Stomach (tissue), 9 donors: ENCODE data around the gene ATXN2. TPM values are rescaled to one million over a fixed set of nuclear protein-coding genes. Genes with fewer than 3 reads are reported as not detected.

Source experiments
- DNase-seq, 2 donors: peaks; one replicate each; pipeline versions ENCODE4 v3.0.0 to v3.0.0-alpha.2; 2013 to 2019
- H3K27ac ChIP-seq, 5 donors: fragments of 200-600 bp in 4 of 5; sonication (generic) in 4 of 5; one replicate each; pipeline ENCODE4 v1.5.1; 2013 to 2019; ENCODE audit warnings: mild to moderate bottlenecking in 1 of 5, moderate library complexity in 1 of 5
- H3K27me3 ChIP-seq, 3 donors: fragments of 200-600 bp; sonication (generic); one replicate each; pipeline ENCODE4 v1.5.1; 2017 to 2019; ENCODE audit warnings: mixed run types in 1 of 3
- H3K36me3 ChIP-seq, 4 donors: fragments of 200-600 bp; sonication (generic); 1 replicate in 3 of 4; 2 replicates in 1 of 4; pipeline ENCODE4 v1.5.1; 2016 to 2019
- H3K4me1 ChIP-seq, 4 donors: fragments of 200-600 bp; sonication (generic); one replicate each; pipeline ENCODE4 v1.5.1; 2016 to 2019
- H3K4me3 ChIP-seq, 4 donors: fragments of 200-600 bp; sonication (generic) in 3 of 4; one replicate each; pipeline ENCODE4 v1.5.1; 2016 to 2019; ENCODE audit warnings: mild to moderate bottlenecking in 1 of 4
- H3K9me3 ChIP-seq, 4 donors: fragments of 200-600 bp; sonication (generic); one replicate each; pipeline ENCODE4 v1.5.1; 2016 to 2019
- EP300 ChIP-seq: sonication (generic); formaldehyde crosslinking; IDR thresholded peaks from one replicate; pipeline ENCODE4 v1.6.1; 2017; ENCODE audit warnings: antibody characterized with exemption
- POLR2A ChIP-seq, 4 donors: fragments of 450-650 bp; IDR thresholded peaks; one replicate each; pipeline ENCODE4 v1.6.1; 2016; ENCODE audit warnings: antibody characterized with exemption in 4 of 4, control low read depth in 2 of 4, mild to moderate bottlenecking in 1 of 4, moderate library complexity in 1 of 4
- POLR2AphosphoS5 ChIP-seq, 3 donors: sonication (generic); formaldehyde crosslinking; IDR thresholded peaks; one replicate each; pipeline ENCODE4 v1.6.1; 2016; ENCODE audit warnings: antibody characterized with exemption in 3 of 3
- WGBS, 5 donors: extraction: QIAGEN DNeasy Blood & Tissue Kit in 3 of 5; methylation state at CpG; one replicate each; pipeline versions ENCODE4 v1.1.5 to v1.1.7; 2013 to 2018; 5-methylcytosine and 5-hydroxymethylcytosine counted together
- intact Hi-C: fragments of 100-400 bp; cut with DNase I; formaldehyde crosslinking; loops from one replicate; pipeline ENCODE4 v1.15.1; 2023; ENCODE audit warnings: low total_unique reads
- polyA plus RNA-seq, 3 donors: library from polyadenylated mRNA; stranded (reverse); fragments of 200-250 nt; gene quantifications; one replicate each; pipeline ENCODE4 v1.2.3, GENCODE V29; 2013
- total RNA-seq, 5 donors: library from RNA; depleted of rRNA; stranded (reverse); fragments of >200 nt; gene quantifications; one replicate each; pipeline versions ENCODE4 v1.1.0 to v1.2.3, GENCODE V29; 2014 to 2016
- TF ChIP-seq, protein P1 (sequence below), 7 experiments: fragments of 450-650 bp in 4 of 7; fragments of 200-600 bp in 3 of 7; sonication (generic) in 3 of 7; IDR thresholded peaks; one replicate each; pipeline ENCODE4 v1.5.1; 2016 to 2019; ENCODE audit warnings: antibody characterized with exemption in 7 of 7, control low read depth in 2 of 7, mild to moderate bottlenecking in 1 of 7
- donor health status: healthy with polysubstance abuse.
- donor health status: Bipolar disorder and iron deficiency.
- donor health status: healthy.

ATXN2 gene
- total and polyA plus RNA-seq, 8 donors, result 11.1 to 131 (median 61.2) TPM

DNA sequence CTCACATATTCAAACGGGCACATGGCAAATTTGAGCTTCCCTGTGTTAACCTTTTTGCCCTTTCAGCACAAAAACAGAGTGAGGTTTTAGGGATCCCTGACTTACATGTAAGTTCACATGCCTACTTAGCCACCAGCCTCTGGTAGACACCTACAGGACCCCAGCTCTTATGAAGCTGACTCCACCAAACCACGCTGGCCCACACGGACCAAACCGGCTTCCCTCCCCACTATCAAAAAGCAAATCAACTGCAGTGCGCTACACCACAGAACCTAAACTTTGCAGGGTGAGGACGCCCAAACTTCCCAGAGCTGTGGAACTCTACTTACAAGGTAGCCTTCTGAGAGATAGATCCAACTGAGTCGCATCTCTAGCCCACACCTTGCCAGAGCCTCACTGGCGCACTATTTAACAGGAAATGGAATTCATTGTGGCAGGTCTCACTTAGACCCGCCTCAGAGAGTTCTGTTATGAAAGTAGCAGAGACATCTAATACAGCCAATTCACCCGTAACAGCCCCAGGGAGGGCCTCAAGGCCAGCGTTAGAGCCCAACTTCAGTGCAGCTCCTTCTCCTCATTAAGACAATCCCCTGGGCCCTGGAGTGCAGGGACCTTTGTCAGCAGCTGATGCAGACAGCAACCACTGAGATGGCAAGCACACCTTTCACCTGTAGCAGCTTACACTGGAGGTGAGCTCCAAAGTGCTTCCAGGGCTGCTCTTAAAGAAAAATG lies 144.2 kb downstream of the ATXN2 start:
- TF ChIP-seq EP300 (no peak), POLR2AphosphoS5 (IDR thresholded peaks at IDR 0.05) (no peak), POLR2A (IDR thresholded peaks at IDR 0.05) (no peak)
- TF ChIP-seq, protein P1, sequence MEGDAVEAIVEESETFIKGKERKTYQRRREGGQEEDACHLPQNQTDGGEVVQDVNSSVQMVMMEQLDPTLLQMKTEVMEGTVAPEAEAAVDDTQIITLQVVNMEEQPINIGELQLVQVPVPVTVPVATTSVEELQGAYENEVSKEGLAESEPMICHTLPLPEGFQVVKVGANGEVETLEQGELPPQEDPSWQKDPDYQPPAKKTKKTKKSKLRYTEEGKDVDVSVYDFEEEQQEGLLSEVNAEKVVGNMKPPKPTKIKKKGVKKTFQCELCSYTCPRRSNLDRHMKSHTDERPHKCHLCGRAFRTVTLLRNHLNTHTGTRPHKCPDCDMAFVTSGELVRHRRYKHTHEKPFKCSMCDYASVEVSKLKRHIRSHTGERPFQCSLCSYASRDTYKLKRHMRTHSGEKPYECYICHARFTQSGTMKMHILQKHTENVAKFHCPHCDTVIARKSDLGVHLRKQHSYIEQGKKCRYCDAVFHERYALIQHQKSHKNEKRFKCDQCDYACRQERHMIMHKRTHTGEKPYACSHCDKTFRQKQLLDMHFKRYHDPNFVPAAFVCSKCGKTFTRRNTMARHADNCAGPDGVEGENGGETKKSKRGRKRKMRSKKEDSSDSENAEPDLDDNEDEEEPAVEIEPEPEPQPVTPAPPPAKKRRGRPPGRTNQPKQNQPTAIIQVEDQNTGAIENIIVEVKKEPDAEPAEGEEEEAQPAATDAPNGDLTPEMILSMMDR (IDR thresholded peaks at IDR 0.05), result no peak
- no peak overlapping the region for H3K27ac ChIP-seq
- intact Hi-C loops, result no loop called here
- DNase-seq, result no peak
- H3K36me3 ChIP-seq, result peaks cover 64 to 98% (median 93%) of the 10 kb centered on the region in 4 donors
- H3K4me3 ChIP-seq, result no peak overlapping the region
- 81 to 85% (median 83%) methylated on average over 11 of the region's 11 CpGs for WGBS, 5 donors
- no peaks in the 10 kb centered on the region for H3K9me3 ChIP-seq
- H3K4me1 ChIP-seq, result peaks cover 0 to 20% (median 10%) of the 10 kb centered on the region in 4 donors
- H3K27me3 ChIP-seq, result no peaks in the 10 kb centered on the region

DNA sequence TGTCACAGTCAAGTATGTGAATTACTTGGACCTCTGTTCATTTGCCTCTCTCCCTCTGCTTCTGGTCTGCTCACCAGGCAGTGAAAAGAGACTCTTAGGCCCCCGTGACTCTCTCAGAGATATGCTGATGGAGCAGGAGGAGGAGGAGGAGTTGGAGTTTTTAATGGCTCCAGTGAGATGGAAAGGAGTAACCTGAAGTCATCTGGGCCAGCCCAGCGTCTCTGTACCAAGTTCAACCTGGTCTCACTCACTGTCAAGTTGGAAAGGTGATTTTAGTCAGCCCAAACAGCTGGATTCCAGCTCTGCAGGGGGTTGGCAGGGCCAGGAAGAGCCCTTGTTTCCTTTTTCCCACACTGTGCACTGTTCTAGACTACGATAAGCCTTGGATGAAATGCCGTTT lies 144.8 kb downstream of the ATXN2 start:
- intact Hi-C loops, result no loop called here
- Histone ChIP-seq H3K4me3 (no peak overlapping the region), H3K27me3 (no peaks in the 10 kb centered on the region), H3K36me3 (peaks cover 67 to 98% (median 93%) of the 10 kb centered on the region in 4 donors), H3K4me1 (peaks cover 0 to 25% (median 9%) of the 10 kb centered on the region in 4 donors), H3K27ac (no peak overlapping the region), H3K9me3 (no peaks in the 10 kb centered on the region)
- no peak for DNase-seq
- 69 to 85% (median 72%) methylated on average over 4 of the region's 4 CpGs for WGBS, 5 donors
- TF ChIP-seq POLR2AphosphoS5 (IDR thresholded peaks at IDR 0.05) (no peak), EP300 (no peak), POLR2A (IDR thresholded peaks at IDR 0.05) (no peak)
- TF ChIP-seq, protein P1 (IDR thresholded peaks at IDR 0.05), result no peak

DNA sequence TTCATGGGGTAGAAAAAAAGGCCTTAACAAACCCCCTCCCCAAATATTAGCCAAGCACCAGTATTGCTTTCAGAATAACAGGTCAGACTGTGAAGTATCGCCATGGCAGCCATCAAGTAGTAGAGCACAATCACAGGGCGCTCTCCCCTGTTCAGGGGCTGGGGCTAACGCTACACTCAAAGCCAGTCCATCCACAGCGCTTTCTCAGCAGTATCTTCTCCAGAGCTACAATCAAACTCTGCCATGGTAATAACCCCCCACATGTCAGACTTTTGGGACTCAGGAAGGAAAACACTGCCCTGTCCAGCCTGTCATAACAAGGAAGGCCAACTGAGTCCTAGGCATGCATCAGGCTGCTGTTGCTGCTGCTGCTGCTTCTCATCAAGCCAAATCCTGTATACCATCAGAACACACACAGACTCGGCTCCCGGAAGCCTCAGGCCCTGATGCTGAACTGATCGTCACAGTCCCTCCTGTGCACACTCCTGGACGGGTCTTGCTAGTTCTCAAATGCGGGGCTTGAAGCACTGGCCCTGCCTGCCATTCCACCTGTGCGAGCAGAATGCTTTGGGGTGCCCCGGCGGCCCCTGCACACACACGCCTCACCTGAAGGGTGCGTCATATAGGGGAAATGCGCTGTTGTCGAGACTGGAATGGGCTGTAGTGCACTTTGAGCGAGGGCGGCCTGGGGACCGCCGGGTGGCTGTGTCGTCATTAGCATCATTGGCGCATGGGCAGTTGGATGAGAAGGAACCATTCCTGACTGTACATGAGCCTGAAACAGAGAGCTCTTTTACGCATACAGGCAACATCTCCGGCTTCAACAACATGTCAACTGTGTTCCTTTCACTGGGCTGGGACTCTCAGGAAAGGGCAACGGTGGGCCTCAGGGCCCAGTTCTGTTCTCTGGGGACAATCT lies 145.8 kb downstream of the ATXN2 start:
- Histone ChIP-seq H3K4me1 (peaks cover 0 to 35% (median 4%) of the 10 kb centered on the region in 4 donors), H3K36me3 (peaks cover 75 to 99% (median 95%) of the 10 kb centered on the region in 4 donors), H3K9me3 (no peaks in the 10 kb centered on the region), H3K4me3 (no peak overlapping the region), H3K27ac (no peak overlapping the region), H3K27me3 (no peaks in the 10 kb centered on the region)
- intact Hi-C loops, result no loop called here
- peak in 1 of 2 donors; percentile 8 for DNase-seq
- WGBS, 5 donors, result 92 to 95% (median 94%) methylated on average over 19 to 25 of the region's 25 CpGs
- TF ChIP-seq POLR2AphosphoS5 (IDR thresholded peaks at IDR 0.05), result no peak
- no peak for TF ChIP-seq POLR2A (IDR thresholded peaks at IDR 0.05)
- no peak for TF ChIP-seq EP300
- TF ChIP-seq, protein P1 (IDR thresholded peaks at IDR 0.05), result no peak

GRCh38 chr12:111451649-111452129 lies 147.4 kb downstream of the ATXN2 start:
- Histone ChIP-seq H3K27ac (no peak overlapping the region), H3K36me3 (peaks cover 83 to 99% (median 96%) of the 10 kb centered on the region in 4 donors)
- TF ChIP-seq, protein P1 (IDR thresholded peaks at IDR 0.05), result peak in 5 of 7 experiments; percentile 57 to 82 (median 80)
- no peak for TF ChIP-seq POLR2A (IDR thresholded peaks at IDR 0.05)
- TF ChIP-seq EP300, result no peak
- no peak for TF ChIP-seq POLR2AphosphoS5 (IDR thresholded peaks at IDR 0.05)

More at GRCh38 chr12:111451649-111452129, 147.4 kb downstream of the ATXN2 start:
- WGBS, 5 donors, result 33 to 39% (median 37%) methylated on average over 6 of the region's 6 CpGs
- Histone ChIP-seq H3K9me3 (no peaks in the 10 kb centered on the region), H3K27me3 (no peaks in the 10 kb centered on the region), H3K4me1 (peaks cover under 1 to 52% (median 8%) of the 10 kb centered on the region in 4 donors), H3K4me3 (no peak overlapping the region)
- intact Hi-C loops, result loop anchor here (2.0 kb wide), 1 partner anchor 55 kb away; no protein-coding TSS in a partner anchor
- peak; percentile 9 to 72 for DNase-seq
